DOHH2 (cell line): Measurements from ENCODE around the gene MAPKBP1.
"Not testable (repeated sequence)": the region's sequence is repeated elsewhere in the genome, so short reads cannot be mapped to it uniquely, and the experiment has no call there.

Source experiments
- H3F3A ChIP-seq: fragments of 200-600 bp; sonication (generic), shearing (Covaris generic); 2 replicates; pipeline ENCODE4 v1.6.0; 2016; ENCODE audit warnings: antibody characterized with exemption, mild to moderate bottlenecking; ENCODE audit not compliant: control insufficient read depth, insufficient read depth
- H3K27ac ChIP-seq: fragments of 200-600 bp; sonication (generic); 2 replicates; pipeline ENCODE4 v1.5.1; 2014; ENCODE audit warnings: low read depth, mild to moderate bottlenecking, low read length, moderate library complexity
- H3K27me3 ChIP-seq: fragments of 200-600 bp; sonication (generic); 2 replicates; pipeline ENCODE4 v1.6.1; 2014; ENCODE audit warnings: mild to moderate bottlenecking, low read length, mixed read lengths; ENCODE audit not compliant: control insufficient read depth
- H3K36me3 ChIP-seq: fragments of 200-600 bp; sonication (generic); 2 replicates; pipeline ENCODE4 v1.6.1; 2014; ENCODE audit warnings: mild to moderate bottlenecking, low read length, moderate library complexity, mixed read lengths; ENCODE audit not compliant: control insufficient read depth
- H3K4me1 ChIP-seq: fragments of 200-600 bp; sonication (generic); 2 replicates; pipeline ENCODE4 v1.6.1; 2014; ENCODE audit warnings: mild to moderate bottlenecking, low read length, mixed read lengths; ENCODE audit not compliant: control insufficient read depth
- H3K4me2 ChIP-seq: fragments of 200-600 bp; sonication (generic); 2 replicates; pipeline ENCODE4 v1.6.0; 2014; ENCODE audit warnings: mild to moderate bottlenecking, low read length, moderate library complexity
- H3K4me3 ChIP-seq: fragments of 200-600 bp; sonication (generic); 2 replicates; pipeline ENCODE4 v1.5.1; 2014; ENCODE audit warnings: mild to moderate bottlenecking, low read length, mixed read lengths
- H3K79me2 ChIP-seq: fragments of 200-600 bp; sonication (generic); 2 replicates; pipeline ENCODE4 v1.6.1; 2014; ENCODE audit warnings: mild to moderate bottlenecking, low read length, mixed read lengths; ENCODE audit not compliant: control insufficient read depth
- H3K9me2 ChIP-seq: fragments of 200-600 bp; sonication (generic); replicated peaks from 2 replicates; pipeline ENCODE4 v1.6.1; 2014; ENCODE audit warnings: mild to moderate bottlenecking, low read length, mixed read lengths; ENCODE audit not compliant: control insufficient read depth
- H3K9me3 ChIP-seq: fragments of 200-600 bp; sonication (generic); 2 replicates; pipeline ENCODE4 v1.6.1; 2014; ENCODE audit warnings: antibody characterized with exemption, low read length, mixed read lengths; ENCODE audit not compliant: control insufficient read depth, insufficient read depth
- H4K20me1 ChIP-seq: fragments of 200-600 bp; sonication (generic); 2 replicates; pipeline ENCODE4 v1.6.0; 2014; ENCODE audit warnings: low read depth, mild to moderate bottlenecking, antibody characterized with exemption, low read length, moderate library complexity; ENCODE audit not compliant: control insufficient read depth, insufficient read depth
- CTCF ChIP-seq: fragments of 200-600 bp; sonication (generic); IDR thresholded peaks from one replicate; pipeline ENCODE4 v1.5.1; 2014; ENCODE audit warnings: antibody characterized with exemption, mild to moderate bottlenecking, low read depth, low read length; ENCODE audit not compliant: poor library complexity, severe bottlenecking
- EZH2phosphoT487 ChIP-seq: fragments of 200-600 bp; sonication (generic); IDR thresholded peaks from 2 replicates; pipeline ENCODE4 v1.6.1; 2017; ENCODE audit warnings: borderline replicate concordance, mild to moderate bottlenecking, antibody characterized with exemption, low read length, moderate library complexity, mixed read lengths

The MAPKBP1 gene

DNA sequence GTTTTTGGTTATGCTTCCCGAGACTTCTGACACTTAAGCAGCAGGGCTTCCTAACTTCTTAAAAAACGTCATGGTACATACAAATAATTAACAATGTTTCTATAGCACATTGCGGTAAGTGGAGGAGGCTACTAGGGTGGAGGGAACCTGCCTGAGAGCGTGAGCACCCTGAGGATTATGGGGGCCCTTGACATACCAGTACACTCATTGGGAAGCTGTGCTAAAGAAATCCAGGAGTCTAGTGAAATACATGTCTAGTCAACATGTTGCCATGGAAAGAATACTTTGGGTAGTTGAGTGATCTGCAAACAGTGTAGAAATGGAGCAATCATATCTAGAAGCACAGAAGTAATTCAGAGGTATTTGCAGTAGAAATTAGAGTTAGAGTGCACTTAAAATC is 39.2 kb upstream of the MAPKBP1 start:
- no peak for TF ChIP-seq EZH2phosphoT487
- TF ChIP-seq CTCF = no peak

GRCh38 chr15:41735492-41735891 is 38.8 kb upstream of the MAPKBP1 start:
- H3K4me1 ChIP-seq = peaks cover 12% of the 10 kb centered on the region
- peaks cover 72% of the 10 kb centered on the region for H3K36me3 ChIP-seq

More for the DNA sequence above, 39.2 kb upstream of the MAPKBP1 start:
- Histone ChIP-seq H3K4me3 (no peak overlapping the region), H3K79me2 (no peaks in the 10 kb centered on the region), H3K4me2 (no peak overlapping the region), H3F3A (no peaks in the 10 kb centered on the region; the same call in 1 of the 2 replicates), H3K9me2 (no peaks in the 10 kb centered on the region), H3K27me3 (no peaks in the 10 kb centered on the region), H3K36me3 (peaks cover 75% of the 10 kb centered on the region), H3K9me3 (no peaks in the 10 kb centered on the region), H3K4me1 (peaks cover 17% of the 10 kb centered on the region), H4K20me1 (no peaks in the 10 kb centered on the region), H3K27ac (no peak overlapping the region)

DNA sequence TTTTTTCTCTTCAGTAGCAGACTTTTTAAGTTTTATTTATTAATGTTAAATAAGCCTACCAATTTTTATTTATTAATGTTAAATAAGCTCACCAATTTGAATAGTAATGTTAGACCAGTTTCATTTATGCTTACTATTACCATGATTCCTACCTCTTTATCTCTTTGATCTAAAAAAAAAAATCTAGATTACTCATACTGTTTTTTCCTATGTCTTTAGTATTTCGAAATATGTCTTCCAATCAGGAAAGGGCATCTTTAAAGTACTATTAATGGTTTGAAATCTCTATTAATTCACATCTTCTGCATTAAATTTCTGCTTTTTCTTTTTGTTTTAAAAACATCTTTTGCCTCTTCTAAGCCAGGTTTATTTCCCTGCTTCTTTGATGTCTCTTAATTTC is 27.5 kb upstream of the MAPKBP1 start:
- H3K4me1 ChIP-seq = no peaks in the 10 kb centered on the region
- no peak for TF ChIP-seq CTCF
- TF ChIP-seq EZH2phosphoT487 = no peak
- H4K20me1 ChIP-seq = no peaks in the 10 kb centered on the region
- H3K79me2 ChIP-seq = no peaks in the 10 kb centered on the region
- H3K27ac ChIP-seq = no peak overlapping the region
- 0 out of 2 replicates have a peak, but pooled peaks cover 4% of the 10 kb centered on the region for H3F3A ChIP-seq
- H3K9me2 ChIP-seq = no peaks in the 10 kb centered on the region
- H3K27me3 ChIP-seq = no peaks in the 10 kb centered on the region
- peaks cover 45% of the 10 kb centered on the region for H3K36me3 ChIP-seq
- no peaks in the 10 kb centered on the region for H3K9me3 ChIP-seq
- H3K4me2 ChIP-seq = no peak overlapping the region
- no peak overlapping the region for H3K4me3 ChIP-seq

More at GRCh38 chr15:41735492-41735891, 38.8 kb upstream of the MAPKBP1 start:
- H3K4me3 ChIP-seq, H3K9me3 ChIP-seq, H3F3A ChIP-seq, H3K4me2 ChIP-seq, H4K20me1 ChIP-seq, H3K27me3 ChIP-seq, H3K79me2 ChIP-seq, H3K27ac ChIP-seq, H3K9me2 ChIP-seq: not testable (repeated sequence)

- no peak overlapping the region for H3K4me3 ChIP-seq
- no peaks in the 10 kb centered on the region for H3K79me2 ChIP-seq
- H3K27ac ChIP-seq = no peak overlapping the region
- H3K36me3 ChIP-seq = peaks cover 58% of the 10 kb centered on the region
- TF ChIP-seq CTCF (no peak), EZH2phosphoT487 (no peak)
- H3K9me2 ChIP-seq = no peaks in the 10 kb centered on the region
- no peaks in the 10 kb centered on the region for H3K4me1 ChIP-seq
- no peaks in the 10 kb centered on the region for H3K27me3 ChIP-seq
- H3K4me2 ChIP-seq = no peak overlapping the region
- H4K20me1 ChIP-seq = no peaks in the 10 kb centered on the region
- 0 out of 2 replicates have a peak, but pooled peaks cover 2% of the 10 kb centered on the region for H3F3A ChIP-seq
- no peaks in the 10 kb centered on the region for H3K9me3 ChIP-seq
Measured at GRCh38 chr15:41756198-41756597, 18.1 kb upstream of the MAPKBP1 start.
